T47D (cell line): ENCODE data around the gene PPP5C.
"Not testable (repeated sequence)": the region's sequence is repeated elsewhere in the genome, so short reads cannot be mapped to it uniquely, and the experiment has no call there.

Experiments used
- DNase-seq, 2 experiments: peaks; one replicate each; pipeline versions ENCODE4 v3.0.0 to v3.0.0-alpha.2; 2011 to 2012; ENCODE audit warnings: low read depth in 1 of 2, low spot score in 1 of 2
- JUND ChIP-seq: IDR thresholded peaks from 2 replicates; pipeline ENCODE4 v1.6.1; 2012; ENCODE audit warnings: low read depth
- in situ Hi-C: cut with HindIII; loops from 2 replicates; pipeline ENCODE4 v1.10.0; 2016; ENCODE audit warnings: low sequenced_read_pairs, low pct_unique_long_range_greater_than_20kb

The PPP5C gene

DNA sequence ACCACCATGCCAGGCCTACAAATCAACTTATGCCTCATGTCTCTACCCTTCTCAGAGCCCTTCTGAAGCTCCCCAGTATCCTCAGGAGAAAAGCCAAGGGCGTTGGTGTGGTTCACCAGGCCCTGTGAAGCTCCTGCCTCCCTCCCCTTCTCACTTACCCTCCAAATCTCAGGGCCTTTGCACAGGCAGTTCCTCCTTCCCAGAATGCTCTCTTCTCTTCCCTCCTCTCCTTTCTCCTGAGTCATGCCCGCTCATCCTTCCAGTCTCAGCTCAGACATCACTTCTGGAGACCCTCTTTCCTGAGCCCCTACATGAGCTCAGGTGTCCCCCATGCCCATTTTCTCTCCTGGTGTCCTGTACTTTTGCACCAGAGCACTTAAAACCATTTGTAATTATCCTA lies 29.5 kb upstream of the PPP5C start:
- DNase-seq: no peak
- no peak for TF ChIP-seq JUND
- in situ Hi-C loops: no loop called here

DNA sequence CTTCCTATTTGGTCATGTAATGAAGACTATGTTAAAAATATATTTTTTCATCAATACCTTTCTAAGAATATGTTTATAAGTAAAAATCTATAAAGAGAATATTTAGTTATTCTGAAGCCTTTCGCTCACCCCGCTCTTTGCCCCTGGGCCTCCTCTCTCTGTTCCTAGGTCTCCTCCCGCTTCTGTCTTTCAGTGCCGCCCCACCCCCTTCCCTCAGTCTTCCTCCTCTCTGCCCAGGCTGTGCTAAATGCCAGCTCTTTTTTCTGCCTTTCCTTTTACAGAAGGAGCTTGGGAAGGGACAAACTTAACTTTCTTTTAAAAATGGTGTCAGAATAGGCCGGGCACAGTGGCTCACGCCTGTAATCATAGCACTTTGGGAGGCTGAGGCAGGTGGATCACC lies 27.3 kb upstream of the PPP5C start:
- DNase-seq: no peak
- in situ Hi-C loops: no loop called here
- no peak for TF ChIP-seq JUND

DNA sequence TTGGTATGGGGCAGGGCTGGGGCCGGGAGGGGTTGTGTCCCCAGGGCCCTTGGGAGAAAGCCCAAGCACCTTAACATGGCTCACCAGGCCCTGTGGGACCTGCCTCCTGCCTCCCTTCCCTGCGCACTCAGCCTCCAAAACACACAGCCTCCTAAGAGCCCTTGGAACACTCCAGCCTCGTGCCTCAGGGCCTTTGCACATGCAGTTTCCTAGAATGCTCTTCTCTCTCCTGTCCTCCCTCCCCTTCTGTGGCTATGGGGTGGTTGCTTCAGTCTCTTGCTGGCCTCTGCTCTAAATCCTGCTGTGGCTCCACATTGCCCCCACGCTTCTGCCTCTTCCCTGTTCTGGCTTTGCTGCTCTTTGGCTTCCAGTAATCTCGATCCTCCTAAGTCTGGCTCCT lies 26.3 kb upstream of the PPP5C start:
- DNase-seq: no peak
- in situ Hi-C loops: no loop called here
- no peak for TF ChIP-seq JUND

DNA sequence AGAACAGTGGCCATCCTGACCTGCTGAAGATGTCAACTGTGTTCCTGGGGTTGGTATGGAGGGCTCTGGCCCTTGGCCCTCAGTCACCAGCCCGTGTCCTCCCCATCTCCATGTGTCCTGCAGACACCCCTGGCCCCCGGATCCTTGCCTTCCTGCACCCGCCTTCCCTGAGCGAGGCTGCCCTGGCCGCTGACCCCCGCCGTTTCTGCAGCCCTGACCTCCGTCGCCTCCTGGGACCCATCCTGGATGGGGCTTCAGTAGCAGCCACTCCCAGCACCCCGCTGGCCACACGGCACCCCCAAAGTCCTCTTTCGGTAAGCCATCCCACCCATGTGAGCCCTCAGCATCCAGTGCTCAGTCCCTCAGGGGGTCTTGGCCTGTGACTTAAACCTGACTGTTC lies 25.2 kb upstream of the PPP5C start:
- in situ Hi-C loops: no loop called here
- no peak for TF ChIP-seq JUND

DNA sequence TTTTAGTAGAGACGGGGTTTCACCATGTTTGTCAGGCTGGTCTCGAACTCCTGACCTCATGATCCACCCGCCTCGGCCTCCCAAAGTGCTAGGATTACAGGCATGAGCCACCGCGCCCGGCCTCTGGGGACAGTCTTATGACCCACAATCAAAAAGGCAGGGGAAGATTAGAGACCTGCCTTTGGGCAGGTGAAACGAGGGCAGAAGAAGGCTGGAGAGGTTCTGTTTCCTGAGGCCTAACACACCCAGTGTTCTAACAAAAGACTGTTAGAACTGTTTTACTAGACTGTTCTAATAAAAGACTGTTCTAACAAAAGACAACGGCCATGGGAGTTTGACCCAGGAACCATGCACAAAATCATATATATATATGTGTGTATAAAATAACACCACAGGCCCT lies 23.7 kb upstream of the PPP5C start:
- DNase-seq, in situ Hi-C loops: not testable (repeated sequence)

More for the DNA sequence above, 25.2 kb upstream of the PPP5C start:
- no peak for DNase-seq

DNA sequence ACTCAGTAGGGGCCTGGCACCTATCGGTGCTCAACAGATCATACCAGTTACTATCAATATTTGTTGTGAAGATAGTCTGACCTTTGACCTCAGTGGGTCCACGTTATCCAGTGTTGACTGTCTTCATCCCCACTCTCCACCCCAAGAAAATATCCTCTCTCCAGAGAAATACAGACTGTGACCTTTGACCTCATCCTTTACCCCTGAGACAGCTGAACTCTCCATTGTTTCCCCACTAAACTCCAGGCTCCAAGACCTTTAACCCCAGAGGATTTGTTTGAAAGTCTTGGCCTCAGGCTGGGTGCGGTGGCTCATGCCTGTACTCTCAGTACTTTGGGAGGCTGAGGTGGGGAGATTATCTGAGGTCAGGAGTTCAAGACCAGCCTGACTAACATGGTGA lies 22.6 kb upstream of the PPP5C start:
- no peak for TF ChIP-seq JUND
- no peak for DNase-seq
- in situ Hi-C loops: no loop called here

DNA sequence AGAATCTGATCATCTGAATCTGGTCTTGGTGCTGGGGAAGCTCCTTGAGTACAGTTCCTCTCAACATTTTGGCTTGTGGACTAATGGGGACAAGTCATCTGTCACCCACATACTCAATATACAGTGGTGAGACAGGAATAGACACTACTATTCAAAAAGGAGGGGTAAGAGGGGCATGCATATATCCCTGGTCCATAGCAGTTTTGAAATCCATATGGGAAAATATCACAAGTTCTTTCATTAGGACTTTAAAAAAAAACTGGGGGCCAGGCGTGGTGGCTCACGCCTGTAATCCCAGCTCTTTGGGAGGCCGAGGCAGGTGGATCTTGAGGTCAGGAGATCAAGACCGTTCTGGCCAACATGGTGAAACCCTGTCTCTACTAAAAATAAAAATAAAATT lies 20.3 kb upstream of the PPP5C start:
- in situ Hi-C loops: no loop called here
- DNase-seq: no peak
- TF ChIP-seq JUND: no peak

DNA sequence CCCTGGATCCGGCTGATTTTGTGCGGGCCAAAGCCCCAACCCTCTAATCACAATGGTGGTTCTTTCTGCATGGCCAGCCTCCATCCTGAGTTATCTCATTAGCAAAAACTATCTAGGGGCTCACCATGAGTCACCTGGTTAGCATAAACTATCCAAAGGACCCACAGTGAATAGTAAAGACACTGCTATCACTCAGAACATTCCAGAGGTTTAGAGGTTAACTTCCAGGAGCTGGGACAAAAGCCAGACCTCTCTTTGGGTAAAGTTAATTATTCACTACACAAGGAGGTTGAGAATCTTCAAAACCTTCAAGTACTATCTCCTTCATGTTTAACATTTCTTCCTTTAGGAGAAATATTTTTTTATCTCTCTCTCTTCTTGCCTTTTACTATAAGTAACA lies 18.8 kb upstream of the PPP5C start:
- in situ Hi-C loops: no loop called here
- no peak for DNase-seq
- no peak for TF ChIP-seq JUND

DNA sequence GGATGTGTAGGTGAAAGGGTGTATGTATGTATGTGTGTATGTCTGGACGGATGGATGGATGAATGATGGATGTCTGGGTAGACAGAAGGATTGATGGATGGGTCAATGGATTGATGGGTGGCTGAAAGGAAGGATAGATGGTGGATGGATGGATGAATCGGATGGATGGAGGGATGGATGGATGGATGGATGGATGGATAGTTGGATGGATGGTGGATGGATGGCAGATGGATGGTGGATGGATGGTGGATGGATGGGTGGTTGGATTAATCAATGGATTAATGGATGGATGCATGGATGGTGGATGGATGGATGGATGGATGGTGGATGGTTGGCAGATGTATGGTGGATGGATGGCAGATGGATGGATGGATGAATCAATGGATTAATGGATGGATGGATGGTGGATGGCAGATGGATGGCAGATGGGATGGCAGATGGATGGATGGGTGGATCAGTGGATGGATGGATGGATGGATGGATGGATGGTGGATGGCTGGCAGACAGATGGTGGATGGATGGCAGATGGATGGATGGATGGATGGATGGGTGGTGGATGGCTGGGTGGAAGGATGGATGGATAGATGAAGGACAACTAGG lies 16.5 kb upstream of the PPP5C start:
- DNase-seq: no peak
- TF ChIP-seq JUND: no peak
- in situ Hi-C loops: no loop called here

DNA sequence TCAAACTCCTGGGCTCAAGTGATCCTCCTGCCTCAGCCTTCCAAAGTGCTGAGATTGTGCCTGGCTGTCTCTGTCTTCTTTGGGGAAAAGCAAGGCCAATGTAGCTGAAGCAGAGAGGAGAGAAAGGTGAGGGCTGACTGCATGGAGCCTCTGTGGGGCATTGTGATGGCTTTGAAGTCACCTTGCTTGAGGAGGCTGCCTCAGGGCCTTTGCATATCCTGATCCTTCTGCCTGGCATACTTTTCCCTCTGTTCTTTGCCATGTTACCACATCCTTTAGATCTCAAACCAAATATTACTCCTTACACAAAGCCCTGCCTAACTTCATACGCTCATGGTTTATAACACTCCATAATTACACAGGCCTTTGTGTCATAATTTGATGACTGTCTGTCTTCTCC lies 9.4 kb upstream of the PPP5C start:
- TF ChIP-seq JUND: no peak
- in situ Hi-C loops: no loop called here
- no peak for DNase-seq

DNA sequence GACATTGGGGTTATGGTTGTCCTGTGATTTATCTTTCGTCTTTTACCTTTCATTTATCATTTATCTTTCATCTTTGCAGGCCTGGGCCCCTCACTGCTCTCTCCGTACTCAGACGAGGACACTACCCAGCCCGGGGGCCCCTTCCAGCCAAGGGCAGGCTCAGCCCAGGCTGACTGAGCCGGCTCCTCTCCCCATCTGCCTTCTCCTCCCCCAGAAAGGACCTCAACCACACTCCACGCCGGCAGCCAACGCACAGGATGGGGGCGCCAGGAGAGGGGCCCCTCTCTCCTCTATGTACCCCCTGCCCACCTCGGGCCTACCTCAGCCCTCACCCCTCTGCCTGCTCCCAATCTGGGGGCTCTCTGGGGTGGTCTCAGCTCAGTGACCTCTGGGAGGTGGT lies 7.4 kb upstream of the PPP5C start:
- in situ Hi-C loops: no loop called here
- no peak for DNase-seq
- TF ChIP-seq JUND: no peak

DNA sequence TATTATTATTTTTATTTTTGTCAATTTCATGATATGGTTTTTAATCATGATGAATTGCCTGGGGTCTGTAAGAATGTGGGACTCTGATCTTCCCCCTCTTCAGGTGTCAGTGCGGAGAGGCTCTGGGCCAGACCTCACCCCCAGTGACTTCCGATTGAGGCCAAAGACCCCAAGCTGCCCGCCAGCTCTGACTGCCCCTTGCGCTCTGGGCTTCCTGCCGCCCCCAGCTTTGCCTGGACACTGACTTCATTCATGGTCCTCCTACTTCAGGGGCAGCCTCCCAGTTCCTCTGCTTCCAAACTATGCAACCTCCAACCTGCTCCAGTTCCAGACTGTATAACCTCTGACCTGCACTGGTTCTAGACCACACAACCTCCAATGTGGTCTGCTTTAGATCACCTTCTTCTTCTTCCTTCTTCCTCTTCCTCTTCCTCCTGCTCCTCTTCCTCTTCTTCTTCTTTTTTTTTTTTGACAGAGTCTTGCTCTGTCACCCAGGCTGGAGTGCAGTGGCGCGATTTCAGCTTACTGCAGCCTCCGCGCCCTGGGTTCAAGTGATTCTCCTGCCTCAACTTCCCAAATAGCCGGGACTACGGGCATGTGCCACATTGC lies 6.7 kb upstream of the PPP5C start:
- no peak for TF ChIP-seq JUND
- in situ Hi-C loops: no loop called here
- no peak for DNase-seq

DNA sequence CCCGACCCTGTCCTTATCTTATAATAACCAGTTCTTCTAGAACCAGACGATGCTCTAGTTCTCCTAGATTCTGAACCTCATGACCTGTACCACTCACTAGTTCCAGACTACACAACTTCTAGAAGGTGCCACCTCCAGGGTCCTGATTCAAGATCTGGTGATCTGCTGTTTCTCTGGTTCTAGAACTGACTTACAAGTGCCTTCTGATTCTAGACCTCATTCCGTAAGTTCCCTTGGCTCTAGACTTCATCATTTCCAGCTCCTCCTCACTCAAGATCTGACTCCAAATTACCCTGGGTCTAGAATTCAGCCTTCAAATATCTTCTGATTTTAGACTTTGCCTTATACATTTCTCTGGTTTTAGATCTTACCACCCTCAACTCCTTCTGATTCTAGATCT lies 5.0 kb upstream of the PPP5C start:
- in situ Hi-C loops: no loop called here
- no peak for DNase-seq
- no peak for TF ChIP-seq JUND

DNA sequence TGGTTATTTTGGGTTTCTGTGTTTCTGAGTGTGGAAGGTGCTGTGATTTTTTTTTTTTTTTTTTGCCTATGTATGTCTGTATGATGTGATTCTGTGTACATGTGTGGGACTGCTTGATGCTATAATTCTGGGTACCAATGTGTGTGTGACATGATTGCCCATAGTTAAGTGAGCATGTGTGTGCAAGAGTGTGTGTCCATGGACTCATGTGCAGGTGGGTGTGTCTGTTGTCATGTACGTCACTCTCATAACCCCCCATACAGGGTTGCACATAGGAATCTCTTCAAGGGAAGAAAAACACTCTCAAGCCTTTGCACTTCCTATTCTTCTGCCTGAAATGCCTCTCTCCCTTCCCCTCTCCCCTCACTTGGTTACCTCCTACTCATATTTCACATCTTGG lies 2.5 kb upstream of the PPP5C start:
- no peak for DNase-seq
- in situ Hi-C loops: no loop called here
- no peak for TF ChIP-seq JUND
